ENCODE data around the gene MRPL51. TPM values are rescaled to one million over a fixed set of nuclear protein-coding genes. Genes with fewer than 3 reads are reported as not detected.

MRPL51 gene
- total RNA-seq, 2 donors from 2014 or later = 40.6 to 51.7 TPM

GRCh38 chr12:6530576-6531260 lies 37.7 kb upstream of the MRPL51 start:
- ATAC-seq (ENCODE audit: insufficient number of reproducible peaks, low FRiP score, low read depth) = no peak
- H3K4me1 ChIP-seq (ENCODE audit: control insufficient read depth in 1 of 2, low read depth in 2 of 2) = peaks cover 14 to 17% of the 10 kb centered on the region in 2 donors
- no peaks in the 10 kb centered on the region for H3K9me3 ChIP-seq

GRCh38 chr12:6529291-6529737 lies 36.3 kb upstream of the MRPL51 start:
- ATAC-seq (ENCODE audit: insufficient number of reproducible peaks, low FRiP score, low read depth) = no peak
- peaks cover 58% of the 10 kb centered on the region for H3K36me3 ChIP-seq
- no peak for TF ChIP-seq CTCF (IDR thresholded peaks at IDR 0.05)

More at GRCh38 chr12:6530576-6531260, 37.7 kb upstream of the MRPL51 start:
- no peak overlapping the region for H3K4me3 ChIP-seq
- H3K27ac ChIP-seq = peak overlapping the region in 1 of 2 donors; percentile 24
- no peak for DNase-seq (ENCODE audit: low spot score)
- H3K36me3 ChIP-seq = peaks cover 51% of the 10 kb centered on the region
- H3K27me3 ChIP-seq (replicated peaks; ENCODE audit: insufficient read depth) = no peaks in the 10 kb centered on the region
- no peak for TF ChIP-seq CTCF (IDR thresholded peaks at IDR 0.05)

GRCh38 chr12:6528539-6529235 lies 35.6 kb upstream of the MRPL51 start:
- H3K4me1 ChIP-seq (ENCODE audit: control insufficient read depth in 1 of 2, low read depth in 2 of 2) = peaks cover 13 to 15% of the 10 kb centered on the region in 2 donors
- H3K27me3 ChIP-seq (replicated peaks; ENCODE audit: insufficient read depth) = no peaks in the 10 kb centered on the region
- peaks cover 58% of the 10 kb centered on the region for H3K36me3 ChIP-seq
- peak overlapping the region in 1 of 2 donors; percentile 9 for H3K27ac ChIP-seq
- no peaks in the 10 kb centered on the region for H3K9me3 ChIP-seq
- no peak overlapping the region for H3K4me3 ChIP-seq
- DNase-seq (ENCODE audit: low spot score) (no peak), ATAC-seq (ENCODE audit: insufficient number of reproducible peaks, low FRiP score, low read depth) (no peak)
- TF ChIP-seq CTCF (IDR thresholded peaks at IDR 0.05) = no peak

More at GRCh38 chr12:6529291-6529737, 36.3 kb upstream of the MRPL51 start:
- DNase-seq (ENCODE audit: low spot score) = no peak
- no peak overlapping the region for H3K4me3 ChIP-seq
- H3K27ac ChIP-seq = no peak overlapping the region
- H3K9me3 ChIP-seq = no peaks in the 10 kb centered on the region
- no peaks in the 10 kb centered on the region for H3K27me3 ChIP-seq (replicated peaks; ENCODE audit: insufficient read depth)
- peaks cover 13 to 15% of the 10 kb centered on the region in 2 donors for H3K4me1 ChIP-seq (ENCODE audit: control insufficient read depth in 1 of 2, low read depth in 2 of 2)

GRCh38 chr12:6527711-6528110 lies 34.6 kb upstream of the MRPL51 start:
- Histone ChIP-seq H3K27me3 (replicated peaks; ENCODE audit: insufficient read depth) (no peaks in the 10 kb centered on the region), H3K4me1 (ENCODE audit: control insufficient read depth in 1 of 2, low read depth in 2 of 2) (peaks cover 10 to 11% of the 10 kb centered on the region in 2 donors), H3K4me3 (no peak overlapping the region), H3K27ac (no peak overlapping the region), H3K9me3 (no peaks in the 10 kb centered on the region), H3K36me3 (peaks cover 67% of the 10 kb centered on the region)
- no peak for ATAC-seq (ENCODE audit: insufficient number of reproducible peaks, low FRiP score, low read depth)
- DNase-seq (ENCODE audit: low spot score) = no peak
- TF ChIP-seq CTCF (IDR thresholded peaks at IDR 0.05) = no peak

GRCh38 chr12:6526766-6527525 lies 33.9 kb upstream of the MRPL51 start:
- Histone ChIP-seq H3K36me3 (peaks cover 75% of the 10 kb centered on the region), H3K27ac (no peak overlapping the region), H3K9me3 (no peaks in the 10 kb centered on the region), H3K4me1 (ENCODE audit: control insufficient read depth in 1 of 2, low read depth in 2 of 2) (peaks cover 2 to 3% of the 10 kb centered on the region in 2 donors), H3K4me3 (no peak overlapping the region), H3K27me3 (replicated peaks; ENCODE audit: insufficient read depth) (no peaks in the 10 kb centered on the region)
- no peak for TF ChIP-seq CTCF (IDR thresholded peaks at IDR 0.05)
- ATAC-seq (ENCODE audit: insufficient number of reproducible peaks, low FRiP score, low read depth) (no peak), DNase-seq (ENCODE audit: low spot score) (no peak)

All from thoracic aorta (tissue), 2 donors.